ENCODE data around the gene RBM20. TPM values are rescaled to one million over a fixed set of nuclear protein-coding genes. Genes with fewer than 3 reads are reported as not detected.
"Not testable (repeated sequence)": the region's sequence is repeated elsewhere in the genome, so short reads cannot be mapped to it uniquely, and the experiment has no call there.

Gene RBM20
- total RNA-seq, 3 donors from 2014 or later = 0.03 TPM; not detected in 2

- DNase-seq (no peak), ATAC-seq (no peak)
- no peak overlapping the region for H3K4me3 Mint-ChIP-seq
- H3K27me3 Mint-ChIP-seq (ENCODE audit: low read depth) = peaks cover 6% of the 10 kb centered on the region
- H3K9me3 Mint-ChIP-seq = no peaks in the 10 kb centered on the region
- H3K36me3 Mint-ChIP-seq (ENCODE audit: insufficient read depth) = no peaks in the 10 kb centered on the region
- H3K4me1 Mint-ChIP-seq (ENCODE audit: low read depth) = no peaks in the 10 kb centered on the region
Measured at GRCh38 chr10:110708776-110709443, 64.8 kb downstream of the RBM20 start.

GRCh38 chr10:110709444-110709828 lies 65.3 kb downstream of the RBM20 start:
- H3K27me3 Mint-ChIP-seq (ENCODE audit: low read depth) = peaks cover 6% of the 10 kb centered on the region
- H3K36me3 Mint-ChIP-seq (ENCODE audit: insufficient read depth) = no peaks in the 10 kb centered on the region
- H3K4me1 Mint-ChIP-seq (ENCODE audit: low read depth) = no peaks in the 10 kb centered on the region
- DNase-seq (no peak), ATAC-seq (no peak)
- no peaks in the 10 kb centered on the region for H3K9me3 Mint-ChIP-seq
- H3K4me3 Mint-ChIP-seq = no peak overlapping the region

GRCh38 chr10:110709964-110710587 lies 65.9 kb downstream of the RBM20 start:
- no peaks in the 10 kb centered on the region for H3K4me1 Mint-ChIP-seq (ENCODE audit: low read depth)
- DNase-seq (no peak), ATAC-seq (no peak)
- peaks cover 6% of the 10 kb centered on the region for H3K27me3 Mint-ChIP-seq (ENCODE audit: low read depth)
- H3K9me3 Mint-ChIP-seq = no peaks in the 10 kb centered on the region
- H3K4me3 Mint-ChIP-seq = no peak overlapping the region
- no peaks in the 10 kb centered on the region for H3K36me3 Mint-ChIP-seq (ENCODE audit: insufficient read depth)

GRCh38 chr10:110710621-110711020 lies 66.5 kb downstream of the RBM20 start:
- Mint-ChIP-seq H3K9me3 (no peaks in the 10 kb centered on the region), H3K4me3 (no peak overlapping the region), H3K27me3 (ENCODE audit: low read depth) (peaks cover 6% of the 10 kb centered on the region), H3K4me1 (ENCODE audit: low read depth) (no peaks in the 10 kb centered on the region), H3K36me3 (ENCODE audit: insufficient read depth) (no peaks in the 10 kb centered on the region)
- ATAC-seq = no peak
- DNase-seq = no peak

- DNase-seq (no peak), ATAC-seq (no peak)
- Mint-ChIP-seq H3K4me1 (ENCODE audit: low read depth) (no peaks in the 10 kb centered on the region), H3K27me3 (ENCODE audit: low read depth) (peaks cover 6% of the 10 kb centered on the region), H3K4me3 (no peak overlapping the region), H3K36me3 (ENCODE audit: insufficient read depth) (no peaks in the 10 kb centered on the region), H3K9me3 (no peaks in the 10 kb centered on the region)
Measured at GRCh38 chr10:110711382-110711781, 67.2 kb downstream of the RBM20 start.

- ATAC-seq (no peak), DNase-seq (no peak)
- H3K27me3 Mint-ChIP-seq (ENCODE audit: low read depth) = peaks cover 1% of the 10 kb centered on the region
- H3K4me3 Mint-ChIP-seq = no peak overlapping the region
- no peaks in the 10 kb centered on the region for H3K4me1 Mint-ChIP-seq (ENCODE audit: low read depth)
- H3K9me3 Mint-ChIP-seq = no peaks in the 10 kb centered on the region
- H3K36me3 Mint-ChIP-seq (ENCODE audit: insufficient read depth) = no peaks in the 10 kb centered on the region
Measured at GRCh38 chr10:110714356-110714755, 70.2 kb downstream of the RBM20 start.

- H3K4me3 Mint-ChIP-seq = no peak overlapping the region
- H3K9me3 Mint-ChIP-seq = no peaks in the 10 kb centered on the region
- no peak for ATAC-seq
- no peaks in the 10 kb centered on the region for H3K36me3 Mint-ChIP-seq (ENCODE audit: insufficient read depth)
- H3K27me3 Mint-ChIP-seq (ENCODE audit: low read depth) = no peaks in the 10 kb centered on the region
- no peak for DNase-seq
- peaks cover 4% of the 10 kb centered on the region for H3K4me1 Mint-ChIP-seq (ENCODE audit: low read depth)
Measured at GRCh38 chr10:110717781-110718589, 73.8 kb downstream of the RBM20 start.

- ATAC-seq (no peak), DNase-seq (no peak)
- Mint-ChIP-seq H3K27me3 (ENCODE audit: low read depth) (no peaks in the 10 kb centered on the region), H3K4me1 (ENCODE audit: low read depth) (peaks cover 35% of the 10 kb centered on the region), H3K9me3 (no peaks in the 10 kb centered on the region), H3K4me3 (no peak overlapping the region), H3K36me3 (ENCODE audit: insufficient read depth) (no peaks in the 10 kb centered on the region)
Measured at GRCh38 chr10:110721406-110722038, 77.4 kb downstream of the RBM20 start.

- Mint-ChIP-seq H3K36me3 (ENCODE audit: insufficient read depth) (no peaks in the 10 kb centered on the region), H3K27me3 (ENCODE audit: low read depth) (no peaks in the 10 kb centered on the region), H3K9me3 (no peaks in the 10 kb centered on the region), H3K4me1 (ENCODE audit: low read depth) (peaks cover 35% of the 10 kb centered on the region), H3K4me3 (no peak overlapping the region)
- ATAC-seq (peak; percentile 56 to 73), DNase-seq (no peak)
Measured at GRCh38 chr10:110723224-110723891, 79.2 kb downstream of the RBM20 start.

- Mint-ChIP-seq H3K36me3 (ENCODE audit: insufficient read depth) (no peaks in the 10 kb centered on the region), H3K4me3 (no peak overlapping the region), H3K9me3 (no peaks in the 10 kb centered on the region), H3K27me3 (ENCODE audit: low read depth) (no peaks in the 10 kb centered on the region), H3K4me1 (ENCODE audit: low read depth) (peaks cover 35% of the 10 kb centered on the region)
- DNase-seq (no peak), ATAC-seq (peak; percentile 70 to 74)
Measured at GRCh38 chr10:110724116-110724921, 80.2 kb downstream of the RBM20 start.

GRCh38 chr10:110724937-110725336 lies 80.8 kb downstream of the RBM20 start:
- H3K4me3 Mint-ChIP-seq = no peak overlapping the region
- DNase-seq (no peak), ATAC-seq (no peak)
- no peaks in the 10 kb centered on the region for H3K9me3 Mint-ChIP-seq
- no peaks in the 10 kb centered on the region for H3K27me3 Mint-ChIP-seq (ENCODE audit: low read depth)
- no peaks in the 10 kb centered on the region for H3K36me3 Mint-ChIP-seq (ENCODE audit: insufficient read depth)
- peaks cover 35% of the 10 kb centered on the region for H3K4me1 Mint-ChIP-seq (ENCODE audit: low read depth)

GRCh38 chr10:110725801-110726630 lies 81.9 kb downstream of the RBM20 start:
- Mint-ChIP-seq H3K4me1 (ENCODE audit: low read depth) (peaks cover 35% of the 10 kb centered on the region), H3K9me3 (no peaks in the 10 kb centered on the region), H3K36me3 (ENCODE audit: insufficient read depth) (no peaks in the 10 kb centered on the region), H3K4me3 (peak overlapping the region; percentile 16), H3K27me3 (ENCODE audit: low read depth) (peaks cover 2% of the 10 kb centered on the region)
- ATAC-seq (no peak), DNase-seq (no peak)

- H3K9me3 Mint-ChIP-seq; DNase-seq; H3K4me3 Mint-ChIP-seq; H3K36me3 Mint-ChIP-seq (ENCODE audit: insufficient read depth); ATAC-seq: not testable (repeated sequence)
- peaks cover 14% of the 10 kb centered on the region for H3K27me3 Mint-ChIP-seq (ENCODE audit: low read depth)
- peaks cover 31% of the 10 kb centered on the region for H3K4me1 Mint-ChIP-seq (ENCODE audit: low read depth)
Measured at GRCh38 chr10:110727785-110728184, 83.6 kb downstream of the RBM20 start.

Measured in activated T-cell treated with anti-CD3 and anti-CD28 coated beads, Interleukin-2, amount 50 U/mL, for 4 hours (primary cell).